AG04449 (cell line): Measurements from ENCODE around the gene ANKRD61.

ENCODE experiments used
- CTCF ChIA-PET: fragments of 350-600 bp; formaldehyde crosslinking; extraction: SDS; loops from one replicate; lab custom pipeline; 2021; ENCODE audit warnings: antibody characterized with exemption; lab: Yijun Ruan, JAX
- POLR2A ChIA-PET: fragments of 400-600, 350-600 bp; formaldehyde crosslinking; extraction: SDS; loops from one replicate; lab custom pipeline; 2020; ENCODE audit warnings: antibody characterized with exemption, inconsistent platforms; lab: Yijun Ruan, JAX
- DNase-seq: peaks from one replicate; pipeline ENCODE4 v3.0.0-alpha.2; 2010; ENCODE audit warnings: low read depth, low spot score
- H3K4me3 ChIP-seq: 2 replicates; pipeline ENCODE4 v1.5.1; 2011; ENCODE audit warnings: low read depth, mild to moderate bottlenecking, control low read depth, low read length
- TF ChIP-seq, protein P1 (sequence below): IDR thresholded peaks from one replicate; pipeline ENCODE4 v1.5.1; 2011; ENCODE audit warnings: mild to moderate bottlenecking, moderate library complexity, low read length, control low read depth, inconsistent platforms; ENCODE audit not compliant: insufficient read depth; ENCODE audit errors: missing control alignments

Gene ANKRD61

GRCh38 chr7:6023974-6024435 lies 7.2 kb upstream of the ANKRD61 start:
- DNase-seq = no peak
- ChIA-PET POLR2A (no interaction called here), CTCF (no interaction called here)
- no peak overlapping the region for H3K4me3 ChIP-seq
- TF ChIP-seq, protein P1, sequence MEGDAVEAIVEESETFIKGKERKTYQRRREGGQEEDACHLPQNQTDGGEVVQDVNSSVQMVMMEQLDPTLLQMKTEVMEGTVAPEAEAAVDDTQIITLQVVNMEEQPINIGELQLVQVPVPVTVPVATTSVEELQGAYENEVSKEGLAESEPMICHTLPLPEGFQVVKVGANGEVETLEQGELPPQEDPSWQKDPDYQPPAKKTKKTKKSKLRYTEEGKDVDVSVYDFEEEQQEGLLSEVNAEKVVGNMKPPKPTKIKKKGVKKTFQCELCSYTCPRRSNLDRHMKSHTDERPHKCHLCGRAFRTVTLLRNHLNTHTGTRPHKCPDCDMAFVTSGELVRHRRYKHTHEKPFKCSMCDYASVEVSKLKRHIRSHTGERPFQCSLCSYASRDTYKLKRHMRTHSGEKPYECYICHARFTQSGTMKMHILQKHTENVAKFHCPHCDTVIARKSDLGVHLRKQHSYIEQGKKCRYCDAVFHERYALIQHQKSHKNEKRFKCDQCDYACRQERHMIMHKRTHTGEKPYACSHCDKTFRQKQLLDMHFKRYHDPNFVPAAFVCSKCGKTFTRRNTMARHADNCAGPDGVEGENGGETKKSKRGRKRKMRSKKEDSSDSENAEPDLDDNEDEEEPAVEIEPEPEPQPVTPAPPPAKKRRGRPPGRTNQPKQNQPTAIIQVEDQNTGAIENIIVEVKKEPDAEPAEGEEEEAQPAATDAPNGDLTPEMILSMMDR = no peak

DNA sequence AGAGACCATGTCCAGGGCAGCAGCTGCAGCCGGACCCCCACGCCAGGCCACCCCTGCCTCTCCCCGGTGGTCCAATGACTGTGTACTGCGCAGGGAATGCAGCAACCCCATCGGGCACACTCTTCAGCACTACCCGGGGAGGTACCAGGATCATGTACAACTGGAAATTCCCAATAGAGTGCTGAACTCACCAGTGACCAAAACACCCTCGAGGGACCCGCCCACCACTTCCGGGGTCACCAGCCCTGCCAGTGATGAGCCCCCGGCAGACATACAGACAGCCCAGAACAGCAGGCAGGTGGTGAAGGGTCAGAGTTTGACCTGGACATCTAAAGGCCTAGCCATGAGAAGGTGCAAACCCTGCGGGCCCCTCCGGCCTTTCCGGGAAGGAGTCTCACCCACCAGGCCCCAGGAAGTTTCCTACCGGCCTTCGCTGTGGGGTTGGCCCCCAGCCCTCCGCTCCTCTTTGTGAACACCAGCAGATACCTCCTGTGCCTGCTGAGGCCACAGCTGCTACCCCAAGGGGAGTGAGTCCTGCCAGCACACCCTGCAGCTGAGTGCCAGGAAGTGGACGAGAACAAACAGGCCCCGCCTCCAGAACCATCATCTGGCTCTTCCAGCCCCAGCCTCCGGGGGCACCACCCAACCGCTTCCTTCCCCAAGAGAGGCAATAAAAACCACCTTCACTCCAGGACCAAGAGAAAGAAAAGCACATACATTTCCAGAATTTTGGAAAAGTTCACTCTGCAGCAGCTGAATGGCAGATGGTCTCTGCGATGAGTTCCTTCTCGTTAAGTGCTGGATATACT lies 5.0 kb upstream of the ANKRD61 start:
- ChIA-PET POLR2A (interaction anchor here (0.5 kb wide), 1 partner anchor 18 kb away, joined by 4 read pairs; no protein-coding TSS in a partner anchor), CTCF (interaction anchor here (0.6 to 2.1 kb wide), 4 partner anchors 12 to 50 kb away, joined by 3 to 12 read pairs (median 4); no protein-coding TSS in a partner anchor)
- TF ChIP-seq, protein P1 = peak; percentile 42
- no peak overlapping the region for H3K4me3 ChIP-seq
- no peak for DNase-seq

DNA sequence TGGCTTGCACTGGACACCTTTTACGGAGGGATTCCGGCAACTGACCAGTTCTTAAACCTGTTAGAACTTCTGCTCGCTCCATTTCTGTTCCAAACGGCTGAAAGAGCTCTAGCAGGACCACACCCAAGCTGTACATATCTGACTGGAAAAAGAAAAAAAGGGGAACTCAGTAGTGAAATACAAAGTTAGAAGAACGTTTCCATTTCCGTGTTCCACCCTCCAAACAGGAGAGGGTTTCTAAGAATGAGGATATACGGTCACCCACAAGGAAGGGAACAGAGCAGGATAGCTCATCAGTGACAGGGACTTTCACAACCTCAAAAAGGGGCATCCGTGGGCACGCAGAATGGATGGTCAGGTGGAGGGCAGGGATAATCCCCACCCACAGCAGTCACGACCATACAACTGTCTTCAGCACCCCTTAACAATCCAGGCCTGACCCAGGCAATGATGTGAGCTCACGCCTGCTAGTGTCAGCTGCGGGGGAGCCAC lies 4.3 kb upstream of the ANKRD61 start:
- no peak for DNase-seq
- no peak overlapping the region for H3K4me3 ChIP-seq
- POLR2A ChIA-PET = interaction anchor here (0.5 kb wide), 1 partner anchor 19 kb away, joined by 4 read pairs; no protein-coding TSS in a partner anchor
- TF ChIP-seq, protein P1 = no peak
- CTCF ChIA-PET = interaction anchor here (0.6 to 2.1 kb wide), 4 partner anchors 11 to 49 kb away, joined by 3 to 12 read pairs (median 4); no protein-coding TSS in a partner anchor

GRCh38 chr7:6027806-6028365 lies 3.3 kb upstream of the ANKRD61 start:
- H3K4me3 ChIP-seq = no peak overlapping the region
- CTCF ChIA-PET = interaction anchor here (0.7 to 2.1 kb wide), 4 partner anchors 10 to 31 kb away, joined by 3 to 12 read pairs (median 4); no protein-coding TSS in a partner anchor
- TF ChIP-seq, protein P1 = no peak
- POLR2A ChIA-PET = no interaction called here
- no peak for DNase-seq

GRCh38 chr7:6028563-6028962 lies 2.6 kb upstream of the ANKRD61 start:
- ChIA-PET CTCF (interaction anchor here (0.7 kb wide), 1 partner anchor 31 kb away, joined by 3 read pairs; no protein-coding TSS in a partner anchor), POLR2A (no interaction called here)
- H3K4me3 ChIP-seq = no peak overlapping the region
- TF ChIP-seq, protein P1 = no peak
- DNase-seq = no peak
